Small intestine (tissue), 16 donors: Measurements from ENCODE around the gene CCDC188. TPM values are rescaled to one million over a fixed set of nuclear protein-coding genes. Genes with fewer than 3 reads are reported as not detected.

Experiments used
- DNase-seq, 2 donors: peaks; one replicate each; pipeline versions ENCODE4 v3.0.0 to v3.0.0-alpha.2; 2013
- FAIRE-seq: peaks from 2 replicates; lab custom pipeline; 2012; peaks lifted over from hg19 to GRCh38; lab: Jason Lieb, UNC
- H3K27ac ChIP-seq, 3 donors: one replicate each; pipeline ENCODE4 v1.5.1; 2013; ENCODE audit warnings: low read length in 2 of 3, mild to moderate bottlenecking in 2 of 3, control low read depth in 1 of 3, inconsistent platforms in 1 of 3, low read depth in 1 of 3, moderate library complexity in 1 of 3
- H3K27me3 ChIP-seq, 3 donors: one replicate each; pipeline ENCODE4 v1.6.1; 2013; ENCODE audit warnings: low read length in 3 of 3, inconsistent platforms in 1 of 3; ENCODE audit not compliant: control insufficient read depth in 3 of 3, insufficient read depth in 3 of 3
- H3K36me3 ChIP-seq, 3 donors: one replicate each; pipeline ENCODE4 v1.6.1; 2013; ENCODE audit warnings: low read length in 3 of 3, inconsistent platforms in 1 of 3, low read depth in 1 of 3, mild to moderate bottlenecking in 1 of 3, moderate library complexity in 1 of 3; ENCODE audit not compliant: control insufficient read depth in 3 of 3, insufficient read depth in 2 of 3
- H3K4me1 ChIP-seq, 3 donors: one replicate each; pipeline ENCODE4 v1.6.1; 2013; ENCODE audit warnings: low read length in 2 of 3, inconsistent platforms in 1 of 3, low read depth in 1 of 3, mild to moderate bottlenecking in 1 of 3, moderate library complexity in 1 of 3; ENCODE audit not compliant: control insufficient read depth in 3 of 3, insufficient read depth in 2 of 3
- H3K4me3 ChIP-seq, 3 donors: one replicate each; pipeline ENCODE4 v1.5.1; 2013; ENCODE audit warnings: low read length in 3 of 3, control low read depth in 1 of 3, inconsistent platforms in 1 of 3, low read depth in 1 of 3, mild to moderate bottlenecking in 1 of 3, moderate library complexity in 1 of 3
- H3K9me3 ChIP-seq, 2 donors: one replicate each; pipeline ENCODE4 v1.6.1; 2013; ENCODE audit warnings: low read depth in 1 of 2, low read length in 1 of 2; ENCODE audit not compliant: control insufficient read depth in 2 of 2, insufficient read depth in 1 of 2
- WGBS, 3 donors: extraction: QIAGEN DNeasy Blood & Tissue Kit; methylation state at CpG; one replicate each; pipeline ENCODE4 v1.1.7; 2013; 5-methylcytosine and 5-hydroxymethylcytosine counted together
- long read RNA-seq, 10 donors: transcript quantifications; one replicate each; lab custom pipeline, GENCODE V29; 2026
- polyA plus RNA-seq, 4 donors: library from polyadenylated mRNA; stranded (reverse) in 3 of 4; unstranded in 1 of 4; fragments of 200-250 nt in 3 of 4; fragments of 120-200 nt in 1 of 4; gene quantifications; one replicate each; pipeline versions ENCODE4 v1.2.1 to v1.2.3, GENCODE V29; 2013
- donor health status: healthy with polysubstance abuse.
- donor health status: control.
- donor health status: control.
- donor health status: Bipolar disorder and iron deficiency.
- donor health status: healthy.

Gene CCDC188
- polyA plus RNA-seq, result 1 to 10 TPM in 2 of 4 donors, not detected in 2; 1.2 to 1.6 TPM
- long read RNA-seq, donor 1, partial matches to known transcripts, result 0 of 1 reads
- long read RNA-seq, donor 1, other reads (novel, unspliced or antisense), result 0 of 1 reads
- long read RNA-seq, donor 2, partial matches to known transcripts, result 0 of 1 reads
- long read RNA-seq, donor 2, other reads (novel, unspliced or antisense), result 0 of 1 reads
- long read RNA-seq, donor 3, result 0 reads
- long read RNA-seq, donor 4, result 0 reads
- long read RNA-seq, donor 5, result 0 reads
- long read RNA-seq, donor 6, result 0 reads
- long read RNA-seq, donor 7, result 0 reads
- long read RNA-seq, donor 8, result 0 reads
- long read RNA-seq, donor 9, result 0 reads
- long read RNA-seq, donor 10, result 0 reads

DNA sequence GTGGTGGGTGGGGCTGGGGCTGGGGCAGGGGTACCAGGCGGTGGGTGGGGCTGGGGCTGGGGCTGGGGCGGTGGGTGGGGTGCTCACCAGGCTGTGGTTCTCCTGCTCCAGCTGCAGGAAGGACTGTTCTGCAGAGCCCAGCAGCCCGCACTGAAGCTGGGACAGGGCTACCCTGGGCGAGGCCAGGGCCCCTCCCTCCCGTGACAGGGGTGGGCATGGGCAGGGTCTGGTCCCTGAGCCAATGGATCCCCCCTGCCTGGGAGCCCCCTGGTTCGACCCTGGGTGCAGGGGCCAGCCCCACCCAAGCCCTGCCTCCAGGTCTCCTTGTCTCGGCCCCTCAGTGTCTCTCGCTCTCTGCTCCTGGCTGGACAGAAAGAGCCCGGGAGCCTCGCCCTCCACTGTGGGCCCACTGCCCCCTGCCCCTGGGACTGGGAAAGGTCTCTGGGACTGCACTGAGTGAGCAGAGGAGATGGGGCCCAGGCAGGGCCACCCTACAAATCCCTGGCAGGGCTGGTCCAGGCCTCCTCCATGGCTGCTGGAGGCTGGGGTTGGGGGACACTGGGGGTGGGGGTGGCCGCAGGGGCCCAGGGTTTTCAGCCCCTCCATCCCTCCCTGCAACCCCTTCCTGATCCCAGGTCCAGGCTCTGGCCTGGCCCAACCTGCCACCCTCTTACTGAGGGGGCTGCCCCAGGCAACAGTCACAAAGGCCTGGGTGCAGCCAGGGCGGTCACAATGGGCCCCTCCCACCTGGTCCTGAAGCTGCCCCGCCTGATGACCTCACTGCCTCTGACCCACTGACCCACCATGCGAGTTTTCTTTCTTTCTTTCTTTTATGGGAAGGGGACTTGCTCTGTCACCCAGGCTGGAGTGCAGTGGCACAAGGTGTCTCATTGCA is at the start of gene CCDC188:
CCDC188 (minus strand) TSS at position 675 of the 895 bp plus-strand sequence; CDS start at position 606, 69 bp downstream.
- no peak for FAIRE-seq
- Histone ChIP-seq H3K36me3 (peaks cover 0 to 9% (median 0%) of the 10 kb centered on the region in 3 donors), H3K4me3 (no peak within 1 kb of the TSS), H3K9me3 (no peaks in the 10 kb centered on the region), H3K27ac (no peak within 1 kb of the TSS), H3K27me3 (peaks cover 0 to 1% (median 0%) of the 10 kb centered on the region in 3 donors), H3K4me1 (peaks cover 0 to 15% (median 4%) of the 10 kb centered on the region in 3 donors)
- 63 to 77% (median 67%) methylated on average over 7 to 14 of the region's 14 CpGs for WGBS, 3 donors
- DNase-seq, result no peak

- Histone ChIP-seq H3K4me3 (no peak overlapping the region), H3K9me3 (no peaks in the 10 kb centered on the region), H3K27me3 (no peaks in the 10 kb centered on the region), H3K36me3 (peaks cover 0 to 4% (median 0%) of the 10 kb centered on the region in 3 donors), H3K4me1 (peaks cover 3 to 63% (median 4%) of the 10 kb centered on the region in 3 donors), H3K27ac (peak overlapping the region in 1 of 3 donors; percentile 21)
- WGBS, 3 donors, result 90 to 94% (median 91%) methylated on average over 5 of the region's 5 CpGs
- FAIRE-seq (no peak), DNase-seq (no peak)
These were observed 49.1 kb upstream of the CCDC188 start for GRCh38 chr22:20199906-20200305.

DNA sequence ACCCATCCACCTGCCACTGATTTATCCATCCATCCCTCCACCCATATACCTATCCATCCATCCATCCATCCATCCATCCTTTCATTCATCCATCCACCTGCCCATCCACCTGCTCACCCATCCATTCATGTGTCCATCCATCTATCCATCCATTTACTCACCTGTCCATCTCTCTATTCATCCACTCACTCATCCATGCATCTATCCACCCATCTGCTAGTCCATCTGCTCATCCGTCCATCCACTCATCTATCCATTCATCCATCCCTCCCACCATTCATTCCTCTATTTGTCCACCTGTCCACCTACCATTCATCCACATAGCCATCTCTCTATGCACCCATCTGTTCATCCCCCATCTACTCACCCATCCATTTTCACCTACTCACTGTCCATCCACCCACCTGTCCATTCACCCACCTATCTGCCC is 48.6 kb upstream of the CCDC188 start:
- no peaks in the 10 kb centered on the region for H3K9me3 ChIP-seq
- H3K4me1 ChIP-seq, result peaks cover 2 to 58% (median 3%) of the 10 kb centered on the region in 3 donors
- H3K27ac ChIP-seq, result no peak overlapping the region
- 85 to 92% (median 85%) methylated on average over 1 of the region's 1 CpG for WGBS, 3 donors
- peaks cover 0 to 4% (median 0%) of the 10 kb centered on the region in 3 donors for H3K36me3 ChIP-seq
- FAIRE-seq (no peak), DNase-seq (no peak)
- H3K27me3 ChIP-seq, result no peaks in the 10 kb centered on the region
- no peak overlapping the region for H3K4me3 ChIP-seq

DNA sequence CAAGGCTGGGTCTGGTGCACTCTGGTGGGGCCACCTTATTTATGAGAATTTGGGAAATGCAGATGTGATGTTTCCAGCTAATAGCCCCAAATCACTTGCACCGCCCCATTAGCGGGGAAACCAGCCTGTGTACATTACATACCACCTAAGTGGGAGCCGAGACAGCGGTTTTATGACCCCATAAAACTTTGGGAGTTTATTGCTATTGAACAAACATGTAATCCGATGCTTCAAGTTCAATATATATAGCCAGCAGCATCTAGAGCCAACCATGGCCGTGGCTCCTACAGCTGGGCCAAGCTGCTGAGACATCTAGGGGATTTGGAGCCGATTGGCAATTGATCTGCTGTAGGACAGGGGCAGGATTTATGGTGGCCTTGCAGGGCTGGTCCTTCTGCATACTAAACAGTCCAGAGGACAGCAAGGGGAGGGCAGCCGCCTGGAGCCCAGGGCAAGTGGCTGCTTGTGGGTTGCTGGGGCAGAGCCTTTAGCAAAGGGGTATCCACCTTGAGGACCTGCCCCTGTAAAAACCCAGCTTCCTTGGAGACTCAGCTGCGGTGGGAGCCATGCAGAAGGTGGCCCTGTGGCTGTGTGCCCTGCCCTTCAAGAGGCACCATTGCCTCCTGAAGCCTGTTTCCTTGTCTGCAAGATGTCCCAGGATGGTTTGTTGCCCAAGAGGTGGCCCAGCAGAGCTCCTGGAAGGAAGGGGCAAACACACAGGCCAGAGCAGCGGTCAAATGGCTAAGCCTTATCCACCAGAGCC is 47.9 kb upstream of the CCDC188 start:
- DNase-seq, result peak in 1 of 2 donors; percentile 46
- Histone ChIP-seq H3K4me1 (peaks cover 0 to 51% (median 3%) of the 10 kb centered on the region in 3 donors), H3K9me3 (no peaks in the 10 kb centered on the region), H3K27ac (no peak overlapping the region), H3K36me3 (peaks cover 0 to 4% (median 0%) of the 10 kb centered on the region in 3 donors), H3K4me3 (no peak overlapping the region), H3K27me3 (no peaks in the 10 kb centered on the region)
- WGBS, 3 donors, result 27 to 56% (median 39%) methylated on average over 10 of the region's 10 CpGs
- FAIRE-seq, result no peak

DNA sequence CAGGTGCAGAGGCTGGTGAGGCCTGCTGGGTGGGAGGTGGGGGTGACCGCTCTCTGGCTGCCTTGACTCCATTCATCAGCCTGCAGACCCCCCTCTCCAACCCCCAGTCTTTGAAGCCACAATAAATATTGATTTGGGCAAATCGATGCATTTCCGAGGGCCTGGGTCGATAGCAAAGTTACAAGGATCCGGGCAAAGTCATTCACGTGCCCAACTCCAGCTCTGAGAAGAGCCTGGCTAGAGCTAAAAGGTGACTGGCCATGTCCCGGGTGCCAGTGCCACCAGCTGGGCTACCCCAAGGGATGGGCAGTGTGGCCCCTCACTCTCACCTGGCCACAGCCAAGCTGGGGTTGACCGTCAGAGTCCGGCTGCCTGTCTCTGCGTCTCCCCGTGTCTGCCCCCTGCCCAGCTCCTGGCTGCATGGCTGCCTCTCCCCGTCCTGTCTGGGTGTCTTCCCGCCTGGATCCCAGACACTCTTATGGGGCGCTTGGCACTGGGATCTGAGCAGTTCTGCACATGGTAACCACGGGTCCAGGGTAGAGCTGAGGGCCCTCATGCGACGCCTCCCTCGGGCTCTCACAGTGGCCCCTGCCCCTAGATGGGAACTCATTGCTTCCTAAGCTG is 46.7 kb upstream of the CCDC188 start:
- H3K27me3 ChIP-seq, result no peaks in the 10 kb centered on the region
- FAIRE-seq (no peak), DNase-seq (no peak)
- peaks cover 0 to 3% (median 0%) of the 10 kb centered on the region in 3 donors for H3K36me3 ChIP-seq
- 70 to 89% (median 84%) methylated on average over 18 of the region's 18 CpGs for WGBS, 3 donors
- no peak overlapping the region for H3K27ac ChIP-seq
- no peak overlapping the region for H3K4me3 ChIP-seq
- no peaks in the 10 kb centered on the region for H3K9me3 ChIP-seq
- H3K4me1 ChIP-seq, result peaks cover 0 to 40% (median 0%) of the 10 kb centered on the region in 3 donors

DNA sequence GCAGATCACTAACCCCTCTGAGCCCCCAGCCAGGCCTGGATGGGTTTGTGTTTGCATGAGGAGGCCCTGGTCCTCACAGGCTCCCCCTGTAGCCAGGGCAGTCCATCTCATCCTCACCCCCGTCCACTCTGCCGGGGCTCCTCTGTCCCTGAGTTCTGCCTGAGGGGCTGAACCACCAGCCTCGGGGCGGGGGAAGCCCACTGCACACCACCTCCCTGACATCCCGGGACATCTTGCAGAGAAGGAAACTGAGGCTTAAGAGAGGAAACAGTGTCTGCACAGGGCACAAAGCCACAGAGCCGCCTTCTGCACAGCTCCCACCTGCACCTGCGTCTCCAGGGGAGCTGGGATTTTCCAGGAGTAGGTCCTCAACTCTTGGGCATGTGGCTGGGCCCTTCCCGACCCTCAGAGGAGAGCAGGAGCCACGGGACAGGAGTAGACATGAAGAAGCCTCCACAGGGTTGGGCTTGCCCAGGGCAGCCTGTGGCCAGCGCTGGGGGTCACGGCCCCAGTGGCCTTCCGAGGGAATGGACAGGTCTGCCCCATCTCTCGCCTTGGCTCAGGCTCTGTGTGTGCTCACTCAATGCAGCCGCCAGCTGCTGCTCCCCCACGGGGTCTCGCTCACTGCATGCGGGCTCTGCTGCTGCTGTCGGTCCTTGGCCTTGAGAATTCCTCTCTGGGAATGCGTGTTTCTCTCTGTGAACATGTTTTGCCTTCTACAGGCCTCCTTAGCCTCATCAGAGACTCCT is 45.4 kb upstream of the CCDC188 start:
- FAIRE-seq, result no peak
- WGBS, 3 donors, result 81 to 85% (median 85%) methylated on average over 19 of the region's 19 CpGs

More for the DNA sequence above, 45.4 kb upstream of the CCDC188 start:
- H3K27ac ChIP-seq, result no peak overlapping the region
- H3K9me3 ChIP-seq, result no peaks in the 10 kb centered on the region
- no peak overlapping the region for H3K4me3 ChIP-seq
- DNase-seq, result no peak
- peaks cover 0 to 32% (median 0%) of the 10 kb centered on the region in 3 donors for H3K4me1 ChIP-seq
- H3K27me3 ChIP-seq, result no peaks in the 10 kb centered on the region
- H3K36me3 ChIP-seq, result no peaks in the 10 kb centered on the region
